ENCODE measurements around the gene CHD1L. TPM values are rescaled to one million over a fixed set of nuclear protein-coding genes. Genes with fewer than 3 reads are reported as not detected.

Gene CHD1L
- total and polyA plus RNA-seq, 2 experiments from 2014 or later = 29.8 to 43.9 TPM

DNA sequence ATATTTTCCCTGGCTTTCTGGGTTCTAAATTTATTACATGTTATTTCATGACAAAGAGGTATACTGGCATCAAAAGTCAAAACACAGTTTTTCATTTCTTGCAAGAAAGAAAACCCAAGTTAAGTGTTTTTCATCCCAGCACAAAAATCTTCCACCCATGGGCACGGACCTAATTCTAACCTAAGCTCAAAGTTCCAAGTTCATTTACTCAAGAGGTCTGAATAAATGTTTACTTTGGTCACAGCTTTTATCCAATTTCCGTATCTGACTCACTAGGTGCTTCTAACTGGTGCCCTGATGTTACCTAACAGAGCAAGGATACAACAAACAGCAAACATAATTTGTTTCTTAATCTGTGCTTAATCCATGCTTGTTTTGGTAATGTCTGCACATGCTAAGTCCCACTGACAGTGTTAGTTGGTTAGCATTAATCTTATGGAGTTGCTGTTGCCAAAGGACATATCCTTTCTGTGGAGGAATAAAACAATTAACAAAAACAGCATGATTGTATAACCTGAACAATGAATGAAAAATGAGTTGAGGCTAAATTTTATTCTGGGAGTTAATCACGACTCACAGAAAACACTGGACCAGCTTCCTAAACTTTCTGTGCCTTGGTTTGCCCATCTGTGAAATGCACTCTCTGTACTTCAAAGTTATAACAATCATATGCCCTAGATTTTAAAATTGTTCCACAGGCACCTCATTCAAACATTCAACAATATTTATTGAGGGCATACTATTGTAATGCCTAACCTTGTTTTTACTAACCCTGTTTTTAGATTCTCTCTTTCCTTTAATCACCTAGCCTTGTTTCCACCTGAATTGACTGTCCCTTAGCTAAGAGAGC lies 4.2 kb upstream of the CHD1L start (continued):
- TF ChIP-seq JUNB (IDR thresholded peaks at IDR 0.05; ENCODE audit: unreplicated experiment) (no peak), CREB1 (CRISPR knock-in tag; IDR thresholded peaks at IDR 0.05; ENCODE audit: low read depth) (no peak), NANOG (IDR thresholded peaks at IDR 0.05; ENCODE audit: borderline replicate concordance) (no peak), POLR2AphosphoS5 (IDR thresholded peaks at IDR 0.05; ENCODE audit: low read depth) (no peak), EZH2phosphoT487 (IDR thresholded peaks at IDR 0.05; ENCODE audit: unreplicated experiment) (no peak)
- TF ChIP-seq, protein P1, sequence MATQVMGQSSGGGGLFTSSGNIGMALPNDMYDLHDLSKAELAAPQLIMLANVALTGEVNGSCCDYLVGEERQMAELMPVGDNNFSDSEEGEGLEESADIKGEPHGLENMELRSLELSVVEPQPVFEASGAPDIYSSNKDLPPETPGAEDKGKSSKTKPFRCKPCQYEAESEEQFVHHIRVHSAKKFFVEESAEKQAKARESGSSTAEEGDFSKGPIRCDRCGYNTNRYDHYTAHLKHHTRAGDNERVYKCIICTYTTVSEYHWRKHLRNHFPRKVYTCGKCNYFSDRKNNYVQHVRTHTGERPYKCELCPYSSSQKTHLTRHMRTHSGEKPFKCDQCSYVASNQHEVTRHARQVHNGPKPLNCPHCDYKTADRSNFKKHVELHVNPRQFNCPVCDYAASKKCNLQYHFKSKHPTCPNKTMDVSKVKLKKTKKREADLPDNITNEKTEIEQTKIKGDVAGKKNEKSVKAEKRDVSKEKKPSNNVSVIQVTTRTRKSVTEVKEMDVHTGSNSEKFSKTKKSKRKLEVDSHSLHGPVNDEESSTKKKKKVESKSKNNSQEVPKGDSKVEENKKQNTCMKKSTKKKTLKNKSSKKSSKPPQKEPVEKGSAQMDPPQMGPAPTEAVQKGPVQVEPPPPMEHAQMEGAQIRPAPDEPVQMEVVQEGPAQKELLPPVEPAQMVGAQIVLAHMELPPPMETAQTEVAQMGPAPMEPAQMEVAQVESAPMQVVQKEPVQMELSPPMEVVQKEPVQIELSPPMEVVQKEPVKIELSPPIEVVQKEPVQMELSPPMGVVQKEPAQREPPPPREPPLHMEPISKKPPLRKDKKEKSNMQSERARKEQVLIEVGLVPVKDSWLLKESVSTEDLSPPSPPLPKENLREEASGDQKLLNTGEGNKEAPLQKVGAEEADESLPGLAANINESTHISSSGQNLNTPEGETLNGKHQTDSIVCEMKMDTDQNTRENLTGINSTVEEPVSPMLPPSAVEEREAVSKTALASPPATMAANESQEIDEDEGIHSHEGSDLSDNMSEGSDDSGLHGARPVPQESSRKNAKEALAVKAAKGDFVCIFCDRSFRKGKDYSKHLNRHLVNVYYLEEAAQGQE (IDR thresholded peaks at IDR 0.05; ENCODE audit: unreplicated experiment) = no peak
- TF ChIP-seq, protein P2, sequence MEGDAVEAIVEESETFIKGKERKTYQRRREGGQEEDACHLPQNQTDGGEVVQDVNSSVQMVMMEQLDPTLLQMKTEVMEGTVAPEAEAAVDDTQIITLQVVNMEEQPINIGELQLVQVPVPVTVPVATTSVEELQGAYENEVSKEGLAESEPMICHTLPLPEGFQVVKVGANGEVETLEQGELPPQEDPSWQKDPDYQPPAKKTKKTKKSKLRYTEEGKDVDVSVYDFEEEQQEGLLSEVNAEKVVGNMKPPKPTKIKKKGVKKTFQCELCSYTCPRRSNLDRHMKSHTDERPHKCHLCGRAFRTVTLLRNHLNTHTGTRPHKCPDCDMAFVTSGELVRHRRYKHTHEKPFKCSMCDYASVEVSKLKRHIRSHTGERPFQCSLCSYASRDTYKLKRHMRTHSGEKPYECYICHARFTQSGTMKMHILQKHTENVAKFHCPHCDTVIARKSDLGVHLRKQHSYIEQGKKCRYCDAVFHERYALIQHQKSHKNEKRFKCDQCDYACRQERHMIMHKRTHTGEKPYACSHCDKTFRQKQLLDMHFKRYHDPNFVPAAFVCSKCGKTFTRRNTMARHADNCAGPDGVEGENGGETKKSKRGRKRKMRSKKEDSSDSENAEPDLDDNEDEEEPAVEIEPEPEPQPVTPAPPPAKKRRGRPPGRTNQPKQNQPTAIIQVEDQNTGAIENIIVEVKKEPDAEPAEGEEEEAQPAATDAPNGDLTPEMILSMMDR (conservative IDR thresholded peaks at IDR 0.05; ENCODE audit: low read depth in 2 of 2) = no peak
- TF ChIP-seq, protein P3, sequence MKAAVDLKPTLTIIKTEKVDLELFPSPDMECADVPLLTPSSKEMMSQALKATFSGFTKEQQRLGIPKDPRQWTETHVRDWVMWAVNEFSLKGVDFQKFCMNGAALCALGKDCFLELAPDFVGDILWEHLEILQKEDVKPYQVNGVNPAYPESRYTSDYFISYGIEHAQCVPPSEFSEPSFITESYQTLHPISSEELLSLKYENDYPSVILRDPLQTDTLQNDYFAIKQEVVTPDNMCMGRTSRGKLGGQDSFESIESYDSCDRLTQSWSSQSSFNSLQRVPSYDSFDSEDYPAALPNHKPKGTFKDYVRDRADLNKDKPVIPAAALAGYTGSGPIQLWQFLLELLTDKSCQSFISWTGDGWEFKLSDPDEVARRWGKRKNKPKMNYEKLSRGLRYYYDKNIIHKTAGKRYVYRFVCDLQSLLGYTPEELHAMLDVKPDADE (IDR thresholded peaks at IDR 0.05) = no peak

DNA sequence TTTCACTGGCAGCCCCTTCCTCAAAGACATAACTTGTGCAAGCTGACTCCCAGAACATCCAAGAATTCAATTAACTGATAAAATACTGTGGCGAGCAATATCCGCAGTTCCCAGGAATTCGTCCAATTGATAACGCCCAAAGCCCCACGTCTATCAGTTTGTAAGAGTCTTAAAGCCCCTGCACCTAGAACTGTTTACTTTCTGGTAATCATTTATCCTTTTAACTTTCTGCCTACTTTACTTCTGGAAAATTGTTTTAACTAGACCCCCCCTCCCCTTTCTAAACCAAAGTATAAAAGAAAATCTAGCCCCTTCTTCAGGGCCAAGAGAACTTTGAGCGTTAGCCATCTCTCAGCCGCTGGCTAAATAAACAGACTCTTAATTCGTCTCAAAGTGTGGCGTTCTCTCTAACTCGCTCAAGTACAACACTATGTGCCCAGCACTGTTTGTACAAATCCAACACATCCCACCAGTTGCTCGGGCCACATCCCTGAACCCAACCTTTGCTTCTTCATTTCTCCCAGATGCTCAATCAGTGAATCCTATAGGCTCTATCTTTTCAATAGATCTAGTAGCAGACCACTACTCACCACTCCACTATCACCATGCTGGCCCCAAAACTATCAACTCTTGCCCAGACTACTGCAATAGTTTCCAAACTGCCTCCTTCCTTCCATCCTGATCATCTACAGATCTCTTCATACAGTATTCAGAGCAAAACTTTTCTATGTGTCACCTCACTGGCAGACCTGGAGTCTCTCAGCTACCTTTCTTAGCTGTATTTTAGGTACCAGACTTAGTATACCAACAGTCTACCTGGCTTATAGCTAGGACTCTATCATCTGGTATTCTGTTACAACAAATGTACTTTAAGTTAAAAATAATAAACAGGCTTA lies 3.3 kb upstream of the CHD1L start:
- DNase-seq (ENCODE audit: low spot score) (no peak), ATAC-seq (no peak)
- H3K27me3 Mint-ChIP-seq (ENCODE audit: insufficient read depth, low read depth, poor library complexity) = peaks cover 5% of the 10 kb centered on the region
- H3K36me3 Mint-ChIP-seq (ENCODE audit: low read depth) = peaks cover 21% of the 10 kb centered on the region
- Histone ChIP-seq H3K9me2 (ENCODE audit: insufficient read depth) (0 out of 2 replicates have a peak, but pooled peaks cover 4% of the 10 kb centered on the region), H3K36me3 (ENCODE audit: insufficient read depth) (no peaks in the 10 kb centered on the region; the same call in 1 of the 2 replicates), H3F3A (replicated peaks; ENCODE audit: low read depth) (no peaks in the 10 kb centered on the region), H3K4me2 (peak overlapping the region; percentile 67), H3K79me2 (replicated peaks; ENCODE audit: insufficient read depth) (peaks cover 8% of the 10 kb centered on the region), H4K20me1 (replicated peaks; ENCODE audit: insufficient read depth) (0 out of 2 replicates have a peak, but pooled peaks cover 4% of the 10 kb centered on the region), H3K4me1 (ENCODE audit: insufficient read depth) (peaks cover 35% of the 10 kb centered on the region), H2AFZ (peak overlapping the region; percentile 84), H3K4me3 (peak overlapping the region; percentile 16; the same call in 1 of the 2 replicates), H3K27ac (ENCODE audit: low read depth) (no peak overlapping the region), H3K27me3 (ENCODE audit: insufficient read depth) (no peaks in the 10 kb centered on the region; the same call in 1 of the 2 replicates)
- no peak overlapping the region for H3K4me3 Mint-ChIP-seq
- no peak overlapping the region for H3K27ac Mint-ChIP-seq
- peaks cover 30% of the 10 kb centered on the region for H3K4me1 Mint-ChIP-seq
- peaks cover 34% of the 10 kb centered on the region for H3K9me3 Mint-ChIP-seq
- TF ChIP-seq EZH2phosphoT487 (IDR thresholded peaks at IDR 0.05; ENCODE audit: unreplicated experiment) (no peak), ZNF114 (CRISPR knock-in tag; IDR thresholded peaks at IDR 0.05) (no peak), EZH2 (IDR thresholded peaks at IDR 0.05; ENCODE audit: low read depth, unreplicated experiment) (no peak), POLR2AphosphoS5 (IDR thresholded peaks at IDR 0.05; ENCODE audit: low read depth) (no peak), CREB1 (CRISPR knock-in tag; IDR thresholded peaks at IDR 0.05; ENCODE audit: low read depth) (no peak), ZNF331 (CRISPR knock-in tag; IDR thresholded peaks at IDR 0.05; ENCODE audit: low read depth) (no peak)
- TF ChIP-seq, protein P1 (IDR thresholded peaks at IDR 0.05; ENCODE audit: unreplicated experiment) = no peak

Data from GM23338 (cell line).